Neural crest cell (in vitro differentiated cells): ENCODE measurements around the gene RBFOX1. TPM values are rescaled to one million over a fixed set of nuclear protein-coding genes. Genes with fewer than 3 reads are reported as not detected.

Experiments used
- DNase-seq: peaks from one replicate; pipeline ENCODE4 v3.0.0; 2021; ENCODE audit warnings: low read depth, mixed read lengths, low spot score
- H3K27ac Mint-ChIP-seq: one replicate; pipeline ENCODE4 v1.8.0; 2021; ENCODE audit warnings: mild to moderate bottlenecking, mixed read lengths; ENCODE audit not compliant: unreplicated experiment
- H3K27me3 Mint-ChIP-seq: 2 replicates; pipeline ENCODE4 v1.8.0; 2021; ENCODE audit warnings: low read depth, mild to moderate bottlenecking, mixed read lengths
- H3K36me3 Mint-ChIP-seq: 2 replicates; pipeline ENCODE4 v1.8.0; 2021; ENCODE audit warnings: low read depth, mild to moderate bottlenecking, mixed read lengths
- H3K4me1 Mint-ChIP-seq: 2 replicates; pipeline ENCODE4 v1.8.0; 2021; ENCODE audit warnings: mixed read lengths
- H3K4me3 Mint-ChIP-seq: one replicate; pipeline ENCODE4 v1.8.0; 2021; ENCODE audit warnings: mild to moderate bottlenecking, mixed read lengths
- H3K9me3 Mint-ChIP-seq: 2 replicates; pipeline ENCODE4 v1.8.0; 2021; ENCODE audit warnings: mixed read lengths
- total RNA-seq: library from RNA; stranded (reverse); gene quantifications from 2 replicates; pipeline ENCODE4 v1.2.1, GENCODE V29; 2021
- TF ChIP-seq, protein P1 (sequence below): fragments of 200-600 bp; sonication (generic); conservative IDR thresholded peaks from 2 replicates; pipeline ENCODE4 v1.5.0; 2021; ENCODE audit warnings: antibody characterized with exemption, mild to moderate bottlenecking

RBFOX1 gene
- total RNA-seq, 1 donor from 2014 or later, result 1.4 TPM

DNA sequence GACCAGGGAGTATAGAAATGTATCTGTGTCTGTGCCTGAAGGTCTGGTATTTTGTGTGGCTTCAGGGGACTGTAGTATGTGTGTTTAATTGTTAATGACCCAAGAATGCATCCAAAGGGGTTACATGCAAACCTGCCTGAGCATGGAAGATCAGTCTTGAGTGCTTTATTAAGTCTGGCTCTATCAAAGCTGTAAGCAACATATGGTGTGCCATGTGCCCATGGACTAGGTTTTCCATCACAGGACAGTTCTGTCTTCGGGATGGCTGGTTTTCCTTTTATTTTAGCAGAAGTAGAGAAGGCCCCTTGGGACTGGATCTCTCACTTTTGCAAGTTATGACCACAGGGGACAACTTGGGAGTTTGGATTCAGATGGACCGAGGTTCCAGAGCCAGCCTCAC is 18.2 kb downstream of the RBFOX1 start:
- no peaks in the 10 kb centered on the region for H3K27me3 Mint-ChIP-seq
- no peaks in the 10 kb centered on the region for H3K36me3 Mint-ChIP-seq
- no peak overlapping the region for H3K4me3 Mint-ChIP-seq
- DNase-seq, result no peak
- no peaks in the 10 kb centered on the region for H3K4me1 Mint-ChIP-seq
- H3K9me3 Mint-ChIP-seq, result peaks cover 2% of the 10 kb centered on the region
- no peak overlapping the region for H3K27ac Mint-ChIP-seq
- TF ChIP-seq, protein P1, sequence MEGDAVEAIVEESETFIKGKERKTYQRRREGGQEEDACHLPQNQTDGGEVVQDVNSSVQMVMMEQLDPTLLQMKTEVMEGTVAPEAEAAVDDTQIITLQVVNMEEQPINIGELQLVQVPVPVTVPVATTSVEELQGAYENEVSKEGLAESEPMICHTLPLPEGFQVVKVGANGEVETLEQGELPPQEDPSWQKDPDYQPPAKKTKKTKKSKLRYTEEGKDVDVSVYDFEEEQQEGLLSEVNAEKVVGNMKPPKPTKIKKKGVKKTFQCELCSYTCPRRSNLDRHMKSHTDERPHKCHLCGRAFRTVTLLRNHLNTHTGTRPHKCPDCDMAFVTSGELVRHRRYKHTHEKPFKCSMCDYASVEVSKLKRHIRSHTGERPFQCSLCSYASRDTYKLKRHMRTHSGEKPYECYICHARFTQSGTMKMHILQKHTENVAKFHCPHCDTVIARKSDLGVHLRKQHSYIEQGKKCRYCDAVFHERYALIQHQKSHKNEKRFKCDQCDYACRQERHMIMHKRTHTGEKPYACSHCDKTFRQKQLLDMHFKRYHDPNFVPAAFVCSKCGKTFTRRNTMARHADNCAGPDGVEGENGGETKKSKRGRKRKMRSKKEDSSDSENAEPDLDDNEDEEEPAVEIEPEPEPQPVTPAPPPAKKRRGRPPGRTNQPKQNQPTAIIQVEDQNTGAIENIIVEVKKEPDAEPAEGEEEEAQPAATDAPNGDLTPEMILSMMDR, result no peak

DNA sequence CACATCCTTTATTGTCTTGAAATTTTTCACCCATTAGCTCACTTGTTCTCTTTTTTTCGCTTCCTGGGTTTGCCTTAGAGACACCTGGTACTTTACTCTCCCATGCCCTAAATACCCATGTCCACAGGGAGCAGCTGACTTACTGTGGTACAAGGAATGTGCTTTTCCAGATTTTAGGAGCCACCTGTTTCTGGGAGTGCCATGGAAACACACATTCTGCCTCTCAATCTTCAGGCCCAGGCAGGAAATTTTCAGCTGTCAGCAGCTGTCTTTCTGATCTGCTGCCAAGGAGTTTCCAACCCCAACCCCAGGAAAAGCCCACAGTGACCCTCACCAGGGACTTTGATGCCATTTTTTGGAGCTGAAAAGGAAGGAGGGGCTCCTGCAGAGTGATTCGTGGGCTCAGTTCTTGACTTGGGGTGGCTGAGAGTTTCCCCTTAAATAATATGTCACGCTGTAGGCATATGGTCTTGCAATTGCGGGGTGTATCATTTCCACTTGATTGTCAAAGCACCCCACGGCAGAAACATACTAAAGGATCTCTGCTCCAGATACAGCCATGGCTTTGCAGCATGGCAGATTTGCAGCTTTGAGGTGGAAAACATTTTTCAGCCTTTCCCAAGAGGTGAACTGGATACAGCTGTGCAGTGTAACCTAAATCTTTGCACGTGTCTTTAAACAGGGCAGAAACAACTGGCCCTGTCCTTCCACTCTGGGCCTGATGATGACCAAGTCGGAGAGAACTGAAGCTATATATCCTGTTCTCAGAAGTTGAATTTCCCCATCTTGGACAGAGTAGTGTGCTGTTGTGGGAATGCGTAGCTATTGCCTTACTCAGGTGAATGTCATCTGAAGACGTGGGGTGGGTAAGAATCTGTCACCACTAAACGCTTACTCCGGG is 19.2 kb downstream of the RBFOX1 start:
- TF ChIP-seq, protein P1, result no peak
- Mint-ChIP-seq H3K4me1 (no peaks in the 10 kb centered on the region), H3K9me3 (peaks cover 2% of the 10 kb centered on the region), H3K36me3 (no peaks in the 10 kb centered on the region), H3K4me3 (no peak overlapping the region), H3K27ac (no peak overlapping the region), H3K27me3 (no peaks in the 10 kb centered on the region)
- DNase-seq, result no peak

DNA sequence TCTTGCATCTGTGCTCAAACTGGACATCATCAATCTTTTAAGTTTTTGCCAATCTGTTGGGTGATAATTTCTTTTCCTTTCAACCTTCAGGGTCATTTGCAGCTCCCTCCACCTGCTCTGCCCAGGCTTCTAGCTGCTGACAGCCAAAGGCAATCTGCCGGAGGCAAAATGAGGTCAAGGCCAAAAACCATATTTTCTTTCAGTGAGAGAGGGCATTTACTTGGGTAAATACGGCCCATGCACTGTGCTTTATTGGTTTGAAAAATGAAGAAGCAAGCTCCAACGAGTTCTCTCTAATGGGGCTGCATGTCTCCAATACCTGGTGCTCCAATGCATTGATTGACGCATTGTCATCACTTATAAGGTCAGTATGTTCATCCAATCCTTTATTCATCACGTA is 23.1 kb downstream of the RBFOX1 start:
- TF ChIP-seq, protein P1, result no peak
- no peaks in the 10 kb centered on the region for H3K36me3 Mint-ChIP-seq
- no peaks in the 10 kb centered on the region for H3K4me1 Mint-ChIP-seq

DNA sequence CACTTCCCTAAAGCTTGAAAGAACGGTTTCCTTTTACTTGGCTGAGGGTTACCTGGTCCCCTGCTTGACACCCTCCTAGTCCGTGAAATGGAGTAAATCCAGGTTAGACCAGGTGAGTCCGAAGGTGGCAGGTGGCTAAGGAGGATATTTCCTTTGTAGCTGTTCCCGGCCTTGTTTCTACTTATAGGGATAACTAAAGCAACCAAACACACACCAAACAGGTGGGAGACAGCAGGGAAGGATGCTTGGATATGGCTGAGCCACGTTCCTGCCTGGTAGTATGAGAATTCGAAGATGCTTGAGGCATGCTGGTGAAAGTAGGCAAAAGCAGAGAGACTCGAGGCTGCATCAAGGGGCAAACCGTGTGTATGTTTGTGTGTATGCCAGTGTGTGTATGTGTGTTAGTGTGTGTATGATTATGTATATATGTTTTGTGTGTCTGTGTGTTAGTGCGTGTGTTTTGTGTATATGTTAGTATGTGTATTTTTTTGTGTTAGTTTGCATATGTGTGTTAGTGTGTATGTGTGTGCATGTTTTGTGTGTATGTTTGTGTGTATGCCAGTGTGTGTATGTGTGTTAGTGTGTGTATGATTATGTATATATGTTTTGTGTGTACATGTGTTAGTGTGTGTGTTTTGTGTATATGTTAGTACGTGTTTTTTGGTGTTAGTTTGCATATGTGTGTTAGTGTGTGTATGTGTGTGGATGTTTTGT is 28.9 kb downstream of the RBFOX1 start:
- peaks cover 2% of the 10 kb centered on the region for H3K27me3 Mint-ChIP-seq
- no peaks in the 10 kb centered on the region for H3K4me1 Mint-ChIP-seq
- no peaks in the 10 kb centered on the region for H3K36me3 Mint-ChIP-seq
- no peak overlapping the region for H3K27ac Mint-ChIP-seq
- no peak for DNase-seq
- no peaks in the 10 kb centered on the region for H3K9me3 Mint-ChIP-seq
- TF ChIP-seq, protein P1, result no peak
- H3K4me3 Mint-ChIP-seq, result no peak overlapping the region

More for the DNA sequence above, 23.1 kb downstream of the RBFOX1 start:
- Mint-ChIP-seq H3K9me3 (peaks cover 2% of the 10 kb centered on the region), H3K4me3 (no peak overlapping the region), H3K27ac (no peak overlapping the region), H3K27me3 (peaks cover 2% of the 10 kb centered on the region)
- no peak for DNase-seq

DNA sequence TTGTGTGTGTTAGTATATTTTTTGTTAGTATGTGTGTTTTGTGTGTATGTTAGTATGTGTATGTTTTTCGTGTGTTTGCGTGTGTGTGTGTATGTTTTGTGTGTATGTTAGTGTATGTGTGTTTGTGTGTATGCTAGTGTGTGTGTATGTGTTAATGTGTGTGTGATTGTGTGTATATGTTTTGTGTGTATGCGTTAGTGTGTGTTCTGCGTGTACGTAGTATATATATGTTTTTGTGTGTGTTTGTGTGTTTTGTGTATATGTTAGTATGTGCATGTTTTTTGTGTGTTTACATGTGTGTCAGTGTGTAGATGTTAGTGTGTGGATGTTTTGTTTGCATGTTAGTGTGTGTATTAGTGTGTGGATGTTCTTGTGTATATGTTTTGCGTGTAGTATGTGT is 29.6 kb downstream of the RBFOX1 start:
- Mint-ChIP-seq H3K9me3 (no peaks in the 10 kb centered on the region), H3K36me3 (no peaks in the 10 kb centered on the region), H3K4me1 (no peaks in the 10 kb centered on the region), H3K27ac (no peak overlapping the region), H3K4me3 (no peak overlapping the region), H3K27me3 (peaks cover 2% of the 10 kb centered on the region)
- TF ChIP-seq, protein P1, result no peak
- DNase-seq, result no peak
